Activated B cell treated with CpG ODN at 0.5 μM for 24 hours (primary cell): ENCODE measurements around the gene ABCD1. TPM values are rescaled to one million over a fixed set of nuclear protein-coding genes. Genes with fewer than 3 reads are reported as not detected.
A peak's percentile ranks its signal among the peaks of the same experiment; 100 is the strongest.
"Not testable (repeated sequence)": the region's sequence is repeated elsewhere in the genome, so short reads cannot be mapped to it uniquely, and the experiment has no call there.

Source experiments
- ATAC-seq: fragments of 200-7000 bp; cut with Tn5 transposase; one replicate; pipeline ENCODE4 v1.10.0; 2021; ENCODE audit warnings: low read depth, mild to moderate bottlenecking, moderate library complexity
- CTCF ChIA-PET: fragments of 350-600 bp; sonication (Branson Sonifier 250); formaldehyde crosslinking; loops from one replicate; lab custom pipeline; 2021; ENCODE audit warnings: antibody characterized with exemption; lab: Charles Lee
- POLR2A ChIA-PET: fragments of 350-600 bp; sonication (Branson Sonifier 250); formaldehyde crosslinking; loops from one replicate; lab custom pipeline; 2021; ENCODE audit warnings: antibody characterized with exemption; lab: Charles Lee
- DNase-seq: peaks from one replicate; pipeline ENCODE4 v3.0.0; 2022
- H3K27ac Mint-ChIP-seq: one replicate; pipeline ENCODE4 v1.8.0; 2020; ENCODE audit warnings: mixed read lengths
- H3K27me3 Mint-ChIP-seq: one replicate; pipeline ENCODE4 v1.8.0; 2021; ENCODE audit warnings: mixed read lengths
- H3K36me3 Mint-ChIP-seq: one replicate; pipeline ENCODE4 v1.8.0; 2021; ENCODE audit warnings: low read depth, mixed read lengths
- H3K4me1 Mint-ChIP-seq: one replicate; pipeline ENCODE4 v1.8.0; 2021; ENCODE audit warnings: mixed read lengths
- H3K4me3 Mint-ChIP-seq: one replicate; pipeline ENCODE4 v1.8.0; 2020; ENCODE audit warnings: mild to moderate bottlenecking, mixed read lengths
- H3K9me3 Mint-ChIP-seq: one replicate; pipeline ENCODE4 v1.8.0; 2020; ENCODE audit warnings: mixed read lengths
- CTCF ChIP-seq: fragments of 200-600 bp; IDR thresholded peaks from one replicate; pipeline ENCODE4 v1.8.0; 2022; ENCODE audit warnings: antibody characterized with exemption, mild to moderate bottlenecking
- intact Hi-C: fragments of 100-400 bp; cut with micrococcal nuclease; formaldehyde crosslinking; loops from one replicate; pipeline ENCODE4 v1.15.1; 2024
- total RNA-seq: library from RNA; stranded (reverse); gene quantifications from 2 replicates; pipeline ENCODE4 v1.2.3, GENCODE V29; 2022

ABCD1 gene
- 2.6 and 2.8 TPM in 2 replicates for total RNA-seq

- no peak for TF ChIP-seq CTCF
- DNase-seq (peak; percentile 84), ATAC-seq (peak; percentile 78)
- Mint-ChIP-seq H3K4me3 (peak within 1 kb of the TSS; percentile 85), H3K36me3 (peaks cover 20% of the 10 kb centered on the region), H3K27me3 (no peaks in the 10 kb centered on the region), H3K9me3 (no peaks in the 10 kb centered on the region), H3K27ac (peak within 1 kb of the TSS; percentile 86), H3K4me1 (peaks cover 48% of the 10 kb centered on the region)
- intact Hi-C loops, result loop anchor here (1.0 to 10.0 kb wide), 8 partner anchors 37 to 792 kb away; partner anchors contain the start of genes CCNQ, EMD, FAM3A and FLNA
- POLR2A ChIA-PET, result interaction anchor here (0.6 to 1.0 kb wide), 2 partner anchors 197 to 202 kb away, joined by 3 read pairs; no protein-coding TSS in a partner anchor
- CTCF ChIA-PET, result no interaction called here
These were observed at the start of gene ABCD1, which contains the start of gene BCAP31 for GRCh38 chrX:153724252-153725038. Gene ABCD1 (plus strand): TSS chrX:153724856. CDS start chrX:153725267, 411 bp downstream. Gene BCAP31 (minus strand): TSS chrX:153724387. CDS start chrX:153723244, 1,143 bp downstream.

- ChIA-PET POLR2A (no interaction called here), CTCF (no interaction called here)
- no peak overlapping the region for H3K27ac Mint-ChIP-seq
- no peaks in the 10 kb centered on the region for H3K9me3 Mint-ChIP-seq
- H3K36me3 Mint-ChIP-seq, result no peaks in the 10 kb centered on the region
- intact Hi-C loops, result loop anchor here (10.0 kb wide), 1 partner anchor 84 kb away; the partner anchor contains the start of gene PLXNB3
- H3K27me3 Mint-ChIP-seq, result peaks cover 5% of the 10 kb centered on the region
- no peak overlapping the region for H3K4me3 Mint-ChIP-seq
- no peak for TF ChIP-seq CTCF
- H3K4me1 Mint-ChIP-seq, result no peaks in the 10 kb centered on the region
- DNase-seq (no peak), ATAC-seq (no peak)
These were observed 43.5 kb upstream of the ABCD1 start for GRCh38 chrX:153681175-153681574.

- H3K36me3 Mint-ChIP-seq, DNase-seq, POLR2A ChIA-PET, H3K4me3 Mint-ChIP-seq, H3K4me1 Mint-ChIP-seq, H3K9me3 Mint-ChIP-seq, ATAC-seq, H3K27me3 Mint-ChIP-seq, H3K27ac Mint-ChIP-seq, CTCF ChIA-PET: not testable (repeated sequence)
- intact Hi-C loops, result loop anchor here (10.0 kb wide), 1 partner anchor 81 kb away; the partner anchor contains the start of gene PLXNB3
These were observed 41.2 kb upstream of the ABCD1 start for GRCh38 chrX:153683486-153683885.

- ChIA-PET CTCF (no interaction called here), POLR2A (interaction anchor here (0.6 kb wide), 1 partner anchor 152 kb away, joined by 3 read pairs; no protein-coding TSS in a partner anchor)
- H3K9me3 Mint-ChIP-seq, result no peaks in the 10 kb centered on the region
- H3K36me3 Mint-ChIP-seq, result no peaks in the 10 kb centered on the region
- intact Hi-C loops, result loop anchor here (5.0 to 10.0 kb wide), 2 partner anchors 38 to 80 kb away; partner anchors contain the start of genes ABCD1, BCAP31 and PLXNB3
- no peak for TF ChIP-seq CTCF
- peaks cover 4% of the 10 kb centered on the region for H3K27me3 Mint-ChIP-seq
- H3K27ac Mint-ChIP-seq, result no peak overlapping the region
- no peaks in the 10 kb centered on the region for H3K4me1 Mint-ChIP-seq
- ATAC-seq, result no peak
- no peak for DNase-seq
- H3K4me3 Mint-ChIP-seq, result no peak overlapping the region
These were observed 40.0 kb upstream of the ABCD1 start for GRCh38 chrX:153684467-153685155.

- POLR2A ChIA-PET, result interaction anchor here (0.6 kb wide), 1 partner anchor 152 kb away, joined by 3 read pairs; no protein-coding TSS in a partner anchor
- Mint-ChIP-seq H3K27me3 (peaks cover 5% of the 10 kb centered on the region), H3K4me1 (no peaks in the 10 kb centered on the region), H3K27ac (no peak overlapping the region), H3K36me3 (no peaks in the 10 kb centered on the region), H3K4me3 (no peak overlapping the region), H3K9me3 (no peaks in the 10 kb centered on the region)
- no peak for TF ChIP-seq CTCF
- no peak for ATAC-seq
- CTCF ChIA-PET, result no interaction called here
- intact Hi-C loops, result loop anchor here (5.0 to 10.0 kb wide), 2 partner anchors 37 to 80 kb away; partner anchors contain the start of genes ABCD1, BCAP31 and PLXNB3
- no peak for DNase-seq
These were observed 39.5 kb upstream of the ABCD1 start for GRCh38 chrX:153685156-153685536.
